Stomach smooth muscle (tissue), 2 donors: Measurements from ENCODE around the gene TMEM156.

ENCODE experiments used
- H3K27ac ChIP-seq: one replicate; pipeline ENCODE4 v1.7.0; 2013; ENCODE audit warnings: mild to moderate bottlenecking, low read length, inconsistent platforms
- H3K27me3 ChIP-seq, 2 donors: one replicate each; pipeline ENCODE4 v1.7.0; 2013; ENCODE audit warnings: low read length in 2 of 2; ENCODE audit not compliant: insufficient read depth in 2 of 2, control insufficient read depth in 1 of 2
- H3K36me3 ChIP-seq, 2 donors: one replicate each; pipeline ENCODE4 v1.7.0; 2013; ENCODE audit warnings: low read length in 2 of 2; ENCODE audit not compliant: control insufficient read depth in 2 of 2, insufficient read depth in 2 of 2
- H3K4me1 ChIP-seq: one replicate; pipeline ENCODE4 v1.7.0; 2013; ENCODE audit warnings: low read length; ENCODE audit not compliant: control insufficient read depth, insufficient read depth
- H3K4me3 ChIP-seq, 2 donors: one replicate each; pipeline ENCODE4 v1.7.0; 2013; ENCODE audit warnings: low read length in 2 of 2
- H3K9ac ChIP-seq, 2 donors: one replicate each; pipeline ENCODE4 v1.7.0; 2013; ENCODE audit warnings: low read length in 2 of 2, mild to moderate bottlenecking in 1 of 2
- H3K9me3 ChIP-seq, 2 donors: one replicate each; pipeline ENCODE4 v1.7.0; 2013; ENCODE audit warnings: low read length in 2 of 2; ENCODE audit not compliant: control insufficient read depth in 2 of 2
- donor health status: healthy.
- donor health status: Pancreatic carcinoma.

The TMEM156 gene

GRCh38 chr4:38928568-38928967, 103.6 kb downstream of the TMEM156 start:
- Histone ChIP-seq H3K27me3 (no peaks in the 10 kb centered on the region), H3K4me3 (no peak overlapping the region), H3K4me1 (peaks cover 32% of the 10 kb centered on the region), H3K27ac (peak overlapping the region; percentile 31), H3K36me3 (peaks cover 19 to 24% of the 10 kb centered on the region in 2 donors), H3K9me3 (no peaks in the 10 kb centered on the region), H3K9ac (no peak overlapping the region)

- no peaks in the 10 kb centered on the region for H3K27me3 ChIP-seq
- no peak overlapping the region for H3K4me3 ChIP-seq
- H3K4me1 ChIP-seq: peaks cover 41% of the 10 kb centered on the region
- no peak overlapping the region for H3K9ac ChIP-seq
- peaks cover 5 to 21% of the 10 kb centered on the region in 2 donors for H3K36me3 ChIP-seq
- H3K27ac ChIP-seq: peak overlapping the region; percentile 37
- H3K9me3 ChIP-seq: no peaks in the 10 kb centered on the region
Measured at GRCh38 chr4:38926896-38927295, 105.3 kb downstream of the TMEM156 start.

- Histone ChIP-seq H3K27ac (peak overlapping the region; percentile 37), H3K9ac (no peak overlapping the region), H3K27me3 (no peaks in the 10 kb centered on the region), H3K4me1 (peaks cover 41% of the 10 kb centered on the region), H3K9me3 (no peaks in the 10 kb centered on the region), H3K36me3 (peaks cover 4 to 22% of the 10 kb centered on the region in 2 donors), H3K4me3 (no peak overlapping the region)
Measured at GRCh38 chr4:38925492-38926413, 106.5 kb downstream of the TMEM156 start.

GRCh38 chr4:38924353-38924752, 107.9 kb downstream of the TMEM156 start:
- Histone ChIP-seq H3K4me3 (no peak overlapping the region), H3K4me1 (peaks cover 36% of the 10 kb centered on the region), H3K9me3 (no peaks in the 10 kb centered on the region), H3K27me3 (no peaks in the 10 kb centered on the region), H3K9ac (no peak overlapping the region), H3K36me3 (peaks cover 8 to 29% of the 10 kb centered on the region in 2 donors), H3K27ac (no peak overlapping the region)

- no peaks in the 10 kb centered on the region for H3K27me3 ChIP-seq
- peak overlapping the region; percentile 53 for H3K27ac ChIP-seq
- no peaks in the 10 kb centered on the region for H3K9me3 ChIP-seq
- no peak overlapping the region for H3K4me3 ChIP-seq
- peaks cover 11 to 27% of the 10 kb centered on the region in 2 donors for H3K36me3 ChIP-seq
- H3K4me1 ChIP-seq: peaks cover 33% of the 10 kb centered on the region
- no peak overlapping the region for H3K9ac ChIP-seq
Measured at GRCh38 chr4:38923746-38924145, 108.5 kb downstream of the TMEM156 start.

- Histone ChIP-seq H3K4me1 (peaks cover 23% of the 10 kb centered on the region), H3K36me3 (peaks cover 11 to 23% of the 10 kb centered on the region in 2 donors), H3K9me3 (no peaks in the 10 kb centered on the region), H3K27ac (no peak overlapping the region), H3K9ac (no peak overlapping the region), H3K4me3 (no peak overlapping the region), H3K27me3 (no peaks in the 10 kb centered on the region)
Measured at GRCh38 chr4:38921151-38921550, 111.1 kb downstream of the TMEM156 start.

- no peaks in the 10 kb centered on the region for H3K27me3 ChIP-seq
- H3K36me3 ChIP-seq: peaks cover 16 to 27% of the 10 kb centered on the region in 2 donors
- H3K27ac ChIP-seq: no peak overlapping the region
- H3K4me3 ChIP-seq: no peak overlapping the region
- no peak overlapping the region for H3K9ac ChIP-seq
- H3K4me1 ChIP-seq: peaks cover 19% of the 10 kb centered on the region
- H3K9me3 ChIP-seq: no peaks in the 10 kb centered on the region
Measured at GRCh38 chr4:38920677-38921076, 111.5 kb downstream of the TMEM156 start.

GRCh38 chr4:38920186-38920585, 112.0 kb downstream of the TMEM156 start:
- H3K9ac ChIP-seq: no peak overlapping the region
- no peak overlapping the region for H3K4me3 ChIP-seq
- peaks cover 20 to 31% of the 10 kb centered on the region in 2 donors for H3K36me3 ChIP-seq
- peaks cover 19% of the 10 kb centered on the region for H3K4me1 ChIP-seq
- H3K9me3 ChIP-seq: no peaks in the 10 kb centered on the region
- no peak overlapping the region for H3K27ac ChIP-seq
- H3K27me3 ChIP-seq: no peaks in the 10 kb centered on the region

GRCh38 chr4:38919494-38919893, 112.7 kb downstream of the TMEM156 start:
- H3K9ac ChIP-seq: no peak overlapping the region
- no peak overlapping the region for H3K4me3 ChIP-seq
- peaks cover 25 to 34% of the 10 kb centered on the region in 2 donors for H3K36me3 ChIP-seq
- peaks cover 19% of the 10 kb centered on the region for H3K4me1 ChIP-seq
- H3K27ac ChIP-seq: no peak overlapping the region
- no peaks in the 10 kb centered on the region for H3K27me3 ChIP-seq
- no peaks in the 10 kb centered on the region for H3K9me3 ChIP-seq

GRCh38 chr4:38917481-38918025, 114.7 kb downstream of the TMEM156 start:
- no peak overlapping the region for H3K4me3 ChIP-seq
- H3K27me3 ChIP-seq: no peaks in the 10 kb centered on the region
- H3K9ac ChIP-seq: no peak overlapping the region
- peaks cover 8% of the 10 kb centered on the region for H3K4me1 ChIP-seq
- H3K9me3 ChIP-seq: no peaks in the 10 kb centered on the region
- H3K27ac ChIP-seq: peak overlapping the region; percentile 24
- peaks cover 31 to 38% of the 10 kb centered on the region in 2 donors for H3K36me3 ChIP-seq
